RWPE2 (cell line): ENCODE data around the gene NLGN4Y.

Experiments used
- ATAC-seq: fragments of 200-7000 bp; cut with Tn5 transposase; 3 replicates; pipeline ENCODE4 v1.9.1; 2021; ENCODE audit warnings: low read depth
- DNase-seq: peaks from one replicate; pipeline ENCODE4 v3.0.0-alpha.2; 2020; ENCODE audit warnings: low spot score
- H3K27ac ChIP-seq: fragments of 450-650 bp; 2 replicates; pipeline ENCODE4 v1.5.1; 2017; ENCODE audit warnings: mild to moderate bottlenecking; ENCODE audit not compliant: poor library complexity, severe bottlenecking
- H3K27me3 ChIP-seq: fragments of 250-450 bp; sonication (Bioruptor Pico); 2 replicates; pipeline ENCODE4 v1.5.1; 2021; ENCODE audit warnings: mild to moderate bottlenecking, moderate library complexity; ENCODE audit not compliant: insufficient read depth, poor library complexity, severe bottlenecking
- H3K36me3 ChIP-seq: fragments of 250-450 bp; sonication (Bioruptor Pico); 2 replicates; pipeline ENCODE4 v1.5.1; 2020; ENCODE audit warnings: low read depth, mild to moderate bottlenecking, moderate library complexity
- H3K4me1 ChIP-seq: fragments of 250-450 bp; sonication (Bioruptor Pico); 2 replicates; pipeline ENCODE4 v1.5.1; 2021; ENCODE audit warnings: mild to moderate bottlenecking, moderate library complexity; ENCODE audit not compliant: insufficient read depth, poor library complexity, severe bottlenecking
- H3K4me3 ChIP-seq: fragments of 250-450 bp; sonication (Bioruptor Pico); 2 replicates; pipeline ENCODE4 v1.5.1; 2021; ENCODE audit warnings: mild to moderate bottlenecking, moderate library complexity; ENCODE audit not compliant: severe bottlenecking
- H3K9me3 ChIP-seq: fragments of 250-450 bp; sonication (Bioruptor Pico); 2 replicates; pipeline ENCODE4 v1.5.1; 2021; ENCODE audit warnings: mild to moderate bottlenecking, moderate library complexity; ENCODE audit not compliant: severe bottlenecking
- TF ChIP-seq, protein P1 (sequence below): fragments of 450-650 bp; IDR thresholded peaks from one replicate; pipeline ENCODE4 v1.5.1; 2017; ENCODE audit warnings: mild to moderate bottlenecking, moderate library complexity; ENCODE audit not compliant: poor library complexity, severe bottlenecking

Gene NLGN4Y

DNA sequence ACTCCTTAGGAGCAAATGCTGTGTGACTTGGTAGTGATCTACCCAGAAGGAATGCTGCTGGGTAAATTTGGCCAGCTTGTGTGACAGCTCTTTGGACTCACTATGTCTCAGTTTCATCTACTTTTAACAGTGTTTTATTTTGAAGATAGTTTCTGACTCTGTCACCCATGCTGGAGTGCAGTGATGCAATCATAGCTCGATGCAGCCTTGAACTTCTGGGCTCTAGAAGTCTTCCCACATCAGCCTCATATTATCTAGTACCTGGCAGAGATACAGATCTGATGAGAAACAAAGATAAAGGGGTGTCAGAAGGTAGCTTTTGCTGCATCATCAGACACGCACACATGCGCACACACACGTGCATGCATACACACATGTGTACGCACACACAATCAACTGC lies 19.2 kb downstream of the NLGN4Y start:
- Histone ChIP-seq H3K27me3 (no peaks in the 10 kb centered on the region), H3K27ac (no peak overlapping the region), H3K36me3 (no peaks in the 10 kb centered on the region), H3K4me3 (no peak overlapping the region), H3K4me1 (no peaks in the 10 kb centered on the region), H3K9me3 (no peaks in the 10 kb centered on the region)
- ATAC-seq (no peak), DNase-seq (no peak)
- TF ChIP-seq, protein P1, sequence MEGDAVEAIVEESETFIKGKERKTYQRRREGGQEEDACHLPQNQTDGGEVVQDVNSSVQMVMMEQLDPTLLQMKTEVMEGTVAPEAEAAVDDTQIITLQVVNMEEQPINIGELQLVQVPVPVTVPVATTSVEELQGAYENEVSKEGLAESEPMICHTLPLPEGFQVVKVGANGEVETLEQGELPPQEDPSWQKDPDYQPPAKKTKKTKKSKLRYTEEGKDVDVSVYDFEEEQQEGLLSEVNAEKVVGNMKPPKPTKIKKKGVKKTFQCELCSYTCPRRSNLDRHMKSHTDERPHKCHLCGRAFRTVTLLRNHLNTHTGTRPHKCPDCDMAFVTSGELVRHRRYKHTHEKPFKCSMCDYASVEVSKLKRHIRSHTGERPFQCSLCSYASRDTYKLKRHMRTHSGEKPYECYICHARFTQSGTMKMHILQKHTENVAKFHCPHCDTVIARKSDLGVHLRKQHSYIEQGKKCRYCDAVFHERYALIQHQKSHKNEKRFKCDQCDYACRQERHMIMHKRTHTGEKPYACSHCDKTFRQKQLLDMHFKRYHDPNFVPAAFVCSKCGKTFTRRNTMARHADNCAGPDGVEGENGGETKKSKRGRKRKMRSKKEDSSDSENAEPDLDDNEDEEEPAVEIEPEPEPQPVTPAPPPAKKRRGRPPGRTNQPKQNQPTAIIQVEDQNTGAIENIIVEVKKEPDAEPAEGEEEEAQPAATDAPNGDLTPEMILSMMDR, result no peak

DNA sequence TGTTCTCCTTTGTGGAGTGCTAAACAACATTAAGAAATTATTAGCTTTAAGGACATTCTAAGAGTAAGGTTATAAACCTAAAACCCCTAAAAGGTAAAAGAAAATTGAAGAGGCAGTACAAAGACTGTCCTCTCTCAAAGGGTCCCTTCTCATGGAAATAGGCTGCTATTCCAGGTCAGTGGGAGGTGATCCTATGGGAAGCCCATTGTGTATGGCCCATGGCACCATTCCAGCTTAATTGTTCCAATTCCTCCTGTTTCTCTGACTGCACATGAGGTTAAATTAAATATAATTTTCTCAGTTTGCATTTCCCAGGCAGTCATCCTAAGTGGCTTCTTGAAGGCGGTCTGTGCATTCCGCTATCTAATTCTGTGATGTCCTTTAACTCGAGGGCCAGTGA lies 57.0 kb downstream of the NLGN4Y start:
- Histone ChIP-seq H3K4me1 (no peaks in the 10 kb centered on the region), H3K9me3 (no peaks in the 10 kb centered on the region), H3K36me3 (no peaks in the 10 kb centered on the region), H3K4me3 (no peak overlapping the region), H3K27me3 (no peaks in the 10 kb centered on the region), H3K27ac (no peak overlapping the region)
- TF ChIP-seq, protein P1, result no peak
- DNase-seq (no peak), ATAC-seq (no peak)

GRCh38 chrY:14586725-14587124 lies 62.4 kb downstream of the NLGN4Y start:
- no peak overlapping the region for H3K27ac ChIP-seq
- H3K36me3 ChIP-seq, result no peaks in the 10 kb centered on the region
- no peaks in the 10 kb centered on the region for H3K27me3 ChIP-seq
- no peak for ATAC-seq
- H3K4me3 ChIP-seq, result no peak overlapping the region
- no peak for DNase-seq
- no peaks in the 10 kb centered on the region for H3K9me3 ChIP-seq
- TF ChIP-seq, protein P1, result no peak
- no peaks in the 10 kb centered on the region for H3K4me1 ChIP-seq

DNA sequence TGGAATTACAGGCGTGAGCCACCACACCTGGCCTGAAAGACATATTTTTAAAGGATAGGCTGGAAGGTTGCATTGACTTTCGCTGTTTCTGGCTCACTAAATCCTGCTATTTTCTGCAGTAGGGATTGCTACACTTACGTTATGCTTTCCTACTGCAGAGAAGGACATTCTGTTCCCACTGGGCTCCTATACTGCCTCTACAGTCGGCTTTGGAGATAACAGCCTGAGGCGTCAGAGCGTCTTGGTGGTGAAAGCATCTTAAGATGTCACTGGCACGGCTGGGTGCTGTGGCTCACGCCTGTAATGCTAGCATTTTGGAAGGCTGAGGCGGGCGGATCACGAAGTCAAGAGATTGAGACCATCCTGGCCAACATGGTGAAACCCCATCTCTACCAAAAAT lies 77.0 kb downstream of the NLGN4Y start:
- ATAC-seq (no peak), DNase-seq (no peak)
- Histone ChIP-seq H3K4me1 (no peaks in the 10 kb centered on the region), H3K36me3 (no peaks in the 10 kb centered on the region), H3K9me3 (no peaks in the 10 kb centered on the region), H3K27me3 (no peaks in the 10 kb centered on the region), H3K4me3 (no peak overlapping the region), H3K27ac (no peak overlapping the region)
- TF ChIP-seq, protein P1, result no peak

DNA sequence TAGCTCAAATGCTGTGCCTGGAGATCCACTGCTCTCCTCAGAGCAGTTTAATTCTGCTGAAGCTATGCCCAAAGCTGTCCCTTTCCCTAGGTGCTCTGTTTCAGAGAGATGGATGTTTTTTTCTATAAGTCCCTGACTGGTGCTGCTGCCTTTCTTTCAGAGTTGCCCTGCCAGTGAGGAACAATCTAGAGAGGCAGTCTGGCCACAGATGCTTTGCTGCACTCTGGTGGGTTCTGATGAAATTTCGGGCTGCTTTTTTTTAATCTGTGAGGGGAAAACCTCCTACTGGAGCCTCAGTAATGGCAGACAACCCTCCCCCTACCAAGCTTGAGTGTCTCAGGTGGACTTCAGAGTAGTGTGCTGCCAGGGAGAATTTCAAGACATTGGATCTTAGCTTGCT lies 93.3 kb downstream of the NLGN4Y start:
- no peaks in the 10 kb centered on the region for H3K4me1 ChIP-seq
- no peak for DNase-seq
- no peaks in the 10 kb centered on the region for H3K36me3 ChIP-seq
- no peak overlapping the region for H3K27ac ChIP-seq
- H3K9me3 ChIP-seq, result no peaks in the 10 kb centered on the region
- TF ChIP-seq, protein P1, result no peak
- no peaks in the 10 kb centered on the region for H3K27me3 ChIP-seq
- no peak overlapping the region for H3K4me3 ChIP-seq
- no peak for ATAC-seq
